Heart left ventricle (tissue), 16 donors: ENCODE measurements around the gene MAP7D3. TPM values are rescaled to one million over a fixed set of nuclear protein-coding genes. Genes with fewer than 3 reads are reported as not detected.

Experiments used
- ATAC-seq, 4 donors: fragments of 200-7000 bp; cut with Tn5 transposase; one replicate each; pipeline ENCODE4 v1.9.1; 2020 to 2022; ENCODE audit warnings: moderate library complexity in 4 of 4, mild to moderate bottlenecking in 3 of 4, moderate number of reproducible peaks in 1 of 4
- DNase-seq, 5 donors: peaks; one replicate each; pipeline ENCODE4 v3.0.0-alpha.2; 2020
- H3K27ac ChIP-seq, 12 donors: fragments of 200-600 bp; sonication (generic) in 4 of 12; one replicate each; pipeline versions ENCODE4 v1.5.0 to v1.8.0; 2016 to 2022; ENCODE audit warnings: mild to moderate bottlenecking in 2 of 12
- H3K27me3 ChIP-seq, 9 donors: fragments of 200-600 bp; sonication (generic) in 2 of 9; one replicate each; pipeline versions ENCODE4 v1.5.1 to v1.8.0; 2016 to 2022; ENCODE audit warnings: mild to moderate bottlenecking in 3 of 9
- H3K36me3 ChIP-seq, 9 donors: fragments of 200-600 bp; sonication (generic) in 2 of 9; one replicate each; pipeline versions ENCODE4 v1.5.0 to v1.8.0; 2018 to 2022; ENCODE audit warnings: mild to moderate bottlenecking in 2 of 9
- H3K4me1 ChIP-seq, 12 donors: fragments of 200-600 bp; sonication (generic) in 4 of 12; one replicate each; pipeline versions ENCODE4 v1.5.0 to v1.8.0; 2016 to 2022; ENCODE audit warnings: mild to moderate bottlenecking in 3 of 12
- H3K4me3 ChIP-seq, 12 donors: fragments of 200-600 bp; sonication (generic) in 4 of 12; one replicate each; pipeline versions ENCODE4 v1.5.0 to v1.8.0; 2017 to 2022; ENCODE audit warnings: mild to moderate bottlenecking in 9 of 12, moderate library complexity in 4 of 12
- H3K9me3 ChIP-seq, 12 donors: fragments of 200-600 bp; sonication (generic) in 4 of 12; one replicate each; pipeline versions ENCODE4 v1.5.0 to v1.8.0; 2016 to 2022; ENCODE audit warnings: mild to moderate bottlenecking in 1 of 12
- POLR2A ChIP-seq, 2 donors: fragments of 450-650 bp; IDR thresholded peaks; one replicate each; pipeline ENCODE4 v1.6.1; 2017; ENCODE audit warnings: antibody characterized with exemption in 2 of 2, mild to moderate bottlenecking in 2 of 2, moderate library complexity in 2 of 2
- WGBS, 4 donors: extraction: QIAGEN DNeasy Blood & Tissue Kit in 2 of 4; methylation state at CpG; one replicate each; pipeline versions ENCODE4 v1.1.5 to v1.1.7; 2013 to 2018; 5-methylcytosine and 5-hydroxymethylcytosine counted together
- intact Hi-C, 10 donors: fragments of 100-400 bp; cut with DNase I; formaldehyde crosslinking; loops; one replicate each; pipeline versions ENCODE4 v1.11.1 to v1.14.2; 2022
- polyA plus RNA-seq, 2 donors: library from polyadenylated mRNA; stranded (reverse); fragments of 200-250 nt; gene quantifications; one replicate each; pipeline ENCODE4 v1.2.3, GENCODE V29; 2013
- total RNA-seq, 9 donors: library from RNA; depleted of rRNA in 2 of 9; stranded (reverse); fragments of >200 nt in 2 of 9; fragmentation: NEBNext Ultra II Directional in 3 of 9; extraction: Animal tissue kit (Norgen Biotek cat#: 25700) in 3 of 9; gene quantifications; one replicate each; pipeline versions ENCODE4 v1.1.0 to v1.2.4, GENCODE V29; 2016 to 2023
- TF ChIP-seq, protein P1 (sequence below), 12 donors: fragments of 200-600 bp; sonication (generic) in 4 of 12; IDR thresholded peaks; one replicate each; pipeline versions ENCODE4 v1.5.0 to v1.8.0; 2018 to 2022; ENCODE audit warnings: antibody characterized with exemption in 12 of 12, mild to moderate bottlenecking in 5 of 12
- donor health status: ischemic (EF 13 %, LVEDD 7.1; RV severe dilation, severe dysfunction).
- donor health status: healthy with polysubstance abuse.
- donor health status: DM: no; HTN: yes; CAD: no.
- donor health status: DM: no; HTN: no; CAD: no.
- donor health status: ischemic (EF 25% LVEDD 6.9; RV normal size, moderate dysfunction).
- donor health status: ischemic (EF 25% LVEDD 5.7; RV mildly dilated, moderate dysfunction).
- donor health status: healthy.
- donor health status: DM: yes; HTN: yes; CAD: no.
- donor health status: ischemic (EF 35%, LVEDD 5.7; RV mildly dilated, moderate dysfunction).
- donor health status: nonischemic (EF 11% LVEDD 7.7; RV severe dilation, severe dysfunction).
- donor health status: DM: yes; HTN: yes; CAD: no.
- donor health status: PGD.
- donor health status: ischemic (EF 29% LVEDD 5.4; RV normal size, mild dysfunction).
- donor health status: nonischemic (EF 23%, LVEDD 6.1; RV moderate dilation, normal function).

Gene MAP7D3
- total and polyA plus RNA-seq, 11 donors, result 8.2 to 18.4 (median 12.7) TPM

DNA sequence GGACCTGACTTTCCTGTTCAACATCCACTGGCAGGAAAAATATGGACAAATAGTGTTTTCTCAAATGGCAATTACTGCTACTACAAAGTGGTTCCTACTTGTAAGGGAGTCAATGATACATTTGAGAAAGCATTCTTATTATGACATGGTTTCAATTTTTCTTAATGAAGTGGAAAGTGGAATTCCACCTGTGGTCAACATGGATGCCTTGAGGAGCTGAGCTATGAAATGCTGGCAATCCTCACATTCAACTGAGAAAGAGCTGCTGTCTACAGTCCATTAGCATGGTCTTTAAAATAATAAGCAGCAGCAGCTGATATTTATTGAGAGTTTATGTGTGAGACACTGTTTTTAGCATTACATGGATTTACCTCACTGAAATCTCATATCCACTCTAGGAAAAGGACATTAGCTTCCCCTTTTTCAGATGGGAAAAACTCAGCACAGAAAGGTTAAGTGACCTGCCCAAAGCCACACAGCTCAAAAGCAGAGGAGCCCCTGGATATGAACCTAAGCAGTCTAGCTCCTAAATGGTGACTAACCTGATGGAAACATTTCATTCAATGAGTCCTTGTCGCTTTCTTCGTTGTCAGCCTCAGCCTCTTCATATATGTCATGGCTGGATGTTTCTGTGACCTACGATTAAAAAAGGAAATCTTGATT lies 29.2 kb downstream of the MAP7D3 start:
- 74 to 97% (median 95%) methylated on average over 3 of the region's 3 CpGs for WGBS, 4 donors
- no peak for ATAC-seq
- no peak for DNase-seq
- Histone ChIP-seq H3K9me3 (no peaks in the 10 kb centered on the region), H3K36me3 (peaks cover 0 to 99% (median 70%) of the 10 kb centered on the region in 9 donors), H3K27me3 (peaks cover 0 to 9% (median 0%) of the 10 kb centered on the region in 9 donors), H3K27ac (no peak overlapping the region), H3K4me3 (no peak overlapping the region), H3K4me1 (no peaks in the 10 kb centered on the region)
- intact Hi-C loops, result no loop called here
- no peak for TF ChIP-seq POLR2A (IDR thresholded peaks at IDR 0.05)
- TF ChIP-seq, protein P1, sequence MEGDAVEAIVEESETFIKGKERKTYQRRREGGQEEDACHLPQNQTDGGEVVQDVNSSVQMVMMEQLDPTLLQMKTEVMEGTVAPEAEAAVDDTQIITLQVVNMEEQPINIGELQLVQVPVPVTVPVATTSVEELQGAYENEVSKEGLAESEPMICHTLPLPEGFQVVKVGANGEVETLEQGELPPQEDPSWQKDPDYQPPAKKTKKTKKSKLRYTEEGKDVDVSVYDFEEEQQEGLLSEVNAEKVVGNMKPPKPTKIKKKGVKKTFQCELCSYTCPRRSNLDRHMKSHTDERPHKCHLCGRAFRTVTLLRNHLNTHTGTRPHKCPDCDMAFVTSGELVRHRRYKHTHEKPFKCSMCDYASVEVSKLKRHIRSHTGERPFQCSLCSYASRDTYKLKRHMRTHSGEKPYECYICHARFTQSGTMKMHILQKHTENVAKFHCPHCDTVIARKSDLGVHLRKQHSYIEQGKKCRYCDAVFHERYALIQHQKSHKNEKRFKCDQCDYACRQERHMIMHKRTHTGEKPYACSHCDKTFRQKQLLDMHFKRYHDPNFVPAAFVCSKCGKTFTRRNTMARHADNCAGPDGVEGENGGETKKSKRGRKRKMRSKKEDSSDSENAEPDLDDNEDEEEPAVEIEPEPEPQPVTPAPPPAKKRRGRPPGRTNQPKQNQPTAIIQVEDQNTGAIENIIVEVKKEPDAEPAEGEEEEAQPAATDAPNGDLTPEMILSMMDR (IDR thresholded peaks at IDR 0.05), result no peak

DNA sequence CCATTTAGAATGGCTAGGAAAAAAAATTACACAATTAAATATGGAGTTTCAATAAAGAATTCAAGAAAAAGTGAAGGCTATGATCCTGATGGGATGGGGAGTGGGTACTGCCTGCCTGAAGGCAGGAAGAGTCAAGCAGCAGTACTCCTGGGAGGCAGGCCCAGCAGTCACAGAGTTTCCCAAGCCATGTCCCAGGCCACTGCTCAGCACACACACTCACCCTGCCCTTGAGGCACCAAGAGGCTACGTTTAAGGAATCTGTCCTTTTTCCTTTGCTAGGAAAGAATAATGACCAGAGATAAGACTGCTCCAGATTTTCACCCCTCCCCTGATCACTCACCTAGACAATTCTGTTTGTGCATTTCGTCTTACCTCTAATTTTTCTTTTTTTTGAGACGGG lies 30.2 kb downstream of the MAP7D3 start:
- WGBS, 4 donors, result 67 to 83% (median 77%) methylated on average over 3 of the region's 3 CpGs
- DNase-seq, result no peak
- Histone ChIP-seq H3K9me3 (no peaks in the 10 kb centered on the region), H3K27me3 (peaks cover 0 to 11% (median 0%) of the 10 kb centered on the region in 9 donors), H3K4me1 (no peaks in the 10 kb centered on the region), H3K27ac (no peak overlapping the region), H3K4me3 (no peak overlapping the region), H3K36me3 (peaks cover 0 to 95% (median 69%) of the 10 kb centered on the region in 9 donors)
- ATAC-seq, result no peak
- TF ChIP-seq, protein P1 (IDR thresholded peaks at IDR 0.05), result no peak
- TF ChIP-seq POLR2A (IDR thresholded peaks at IDR 0.05), result no peak
- intact Hi-C loops, result no loop called here

DNA sequence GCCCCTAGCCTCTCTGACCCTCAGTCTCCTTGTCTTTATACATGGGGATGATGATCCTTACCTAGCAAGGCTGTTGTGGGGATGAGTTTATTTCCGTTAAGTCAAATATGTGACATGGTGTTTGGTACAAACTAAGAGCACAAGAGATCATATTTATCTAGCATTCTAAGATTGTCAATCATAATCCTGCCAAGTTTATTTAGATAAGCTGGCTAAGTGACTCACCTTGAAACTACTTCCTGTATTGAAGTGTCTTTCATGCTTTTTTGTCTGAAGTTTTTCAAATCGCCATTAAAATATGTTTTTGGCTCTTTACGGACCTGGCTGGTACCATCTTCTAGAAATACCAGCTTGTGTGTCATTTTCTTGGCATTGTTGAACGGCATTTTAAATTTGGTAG lies 30.7 kb downstream of the MAP7D3 start:
- ATAC-seq, result no peak
- WGBS, 4 donors, result 71 to 88% (median 77%) methylated on average over 4 of the region's 4 CpGs

DNA sequence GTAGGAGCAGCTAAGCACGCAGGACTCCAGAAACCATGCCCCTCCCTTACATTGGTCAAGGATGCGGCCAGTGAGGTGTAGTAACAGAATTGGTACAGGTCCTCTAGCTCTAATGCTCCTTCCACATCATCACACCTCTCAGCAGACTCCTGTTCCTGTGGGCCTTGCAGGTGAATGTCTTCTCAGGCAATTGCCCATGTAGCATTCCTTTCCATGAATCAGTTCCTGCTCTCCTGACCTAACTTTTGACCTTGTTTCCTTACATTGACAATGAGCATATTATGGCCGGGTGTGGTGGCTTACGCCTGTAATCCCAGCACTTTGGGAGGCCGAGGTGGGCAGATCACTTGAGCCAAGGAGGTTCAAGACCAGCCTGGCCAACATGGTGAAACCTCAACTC lies 31.3 kb downstream of the MAP7D3 start:
- intact Hi-C loops, result loop anchor here in 2 of 10 donors (5.0 to 10.0 kb wide), 2 partner anchors 45 to 47 kb away; no protein-coding TSS in a partner anchor
- no peak for TF ChIP-seq POLR2A (IDR thresholded peaks at IDR 0.05)
- TF ChIP-seq, protein P1 (IDR thresholded peaks at IDR 0.05), result no peak
- H3K4me3 ChIP-seq, result no peak overlapping the region
- H3K9me3 ChIP-seq, result no peaks in the 10 kb centered on the region
- H3K27ac ChIP-seq, result no peak overlapping the region
- H3K4me1 ChIP-seq, result no peaks in the 10 kb centered on the region
- no peak for ATAC-seq
- no peak for DNase-seq
- H3K27me3 ChIP-seq, result peaks cover 0 to 11% (median 0%) of the 10 kb centered on the region in 9 donors
- WGBS, 4 donors, result 73 to 88% (median 82%) methylated on average over 5 of the region's 5 CpGs
- H3K36me3 ChIP-seq, result peaks cover 0 to 84% (median 63%) of the 10 kb centered on the region in 9 donors

More for the DNA sequence above, 30.7 kb downstream of the MAP7D3 start:
- DNase-seq, result no peak
- Histone ChIP-seq H3K27me3 (peaks cover 0 to 11% (median 0%) of the 10 kb centered on the region in 9 donors), H3K27ac (no peak overlapping the region), H3K9me3 (no peaks in the 10 kb centered on the region), H3K36me3 (peaks cover 0 to 90% (median 65%) of the 10 kb centered on the region in 9 donors), H3K4me1 (no peaks in the 10 kb centered on the region), H3K4me3 (no peak overlapping the region)
- intact Hi-C loops, result no loop called here
- TF ChIP-seq POLR2A (IDR thresholded peaks at IDR 0.05), result no peak
- TF ChIP-seq, protein P1 (IDR thresholded peaks at IDR 0.05), result no peak
